Panc1 (cell line): ENCODE data around the gene PTPDC1. TPM values are rescaled to one million over a fixed set of nuclear protein-coding genes. Genes with fewer than 3 reads are reported as not detected.

ENCODE experiments used
- ATAC-seq: fragments of 200-7000 bp; cut with Tn5 transposase; 2 replicates; pipeline ENCODE4 v1.9.1; 2020; ENCODE audit warnings: mild to moderate bottlenecking, moderate library complexity
- BruUV-seq: library from RNA; stranded (reverse); fragments of 400-500 nt; replicated peaks from 2 replicates; lab custom pipeline; 2021; lab: Mats Ljungman, UMichigan
- CTCF ChIA-PET: fragments of 300-600 bp; sonication (Branson Sonifier 250); formaldehyde crosslinking; loops from one replicate; lab custom pipeline; 2022; ENCODE audit warnings: antibody characterized with exemption; lab: Charles Lee
- POLR2A ChIA-PET: fragments of 300-600 bp; sonication (Branson Sonifier 250); formaldehyde crosslinking; loops from one replicate; lab custom pipeline; 2022; ENCODE audit warnings: antibody characterized with exemption; lab: Charles Lee
- DNase-seq: peaks from one replicate; pipeline ENCODE4 v3.0.0-alpha.2; 2010; ENCODE audit warnings: low read depth, low spot score
- H3K27ac ChIP-seq: 2 replicates; pipeline ENCODE4 v1.5.1; 2011; ENCODE audit warnings: mild to moderate bottlenecking, low read length, inconsistent platforms
- H3K27me3 ChIP-seq: fragments of 200-500 bp; sonication (Bioruptor generic); 2 replicates; pipeline ENCODE4 v1.6.0; 2014; ENCODE audit warnings: low read length, inconsistent platforms; ENCODE audit not compliant: control insufficient read depth, insufficient read depth
- H3K36me3 ChIP-seq: fragments of 200-500 bp; sonication (Bioruptor generic); 2 replicates; pipeline ENCODE4 v1.5.1; 2014; ENCODE audit warnings: inconsistent platforms, mild to moderate bottlenecking, low read length, moderate library complexity; ENCODE audit not compliant: control insufficient read depth, insufficient read depth
- H3K4me1 ChIP-seq: 2 replicates; pipeline ENCODE4 v1.5.1; 2011; ENCODE audit warnings: inconsistent platforms, mild to moderate bottlenecking, low read length, moderate library complexity; ENCODE audit not compliant: control insufficient read depth, insufficient read depth
- H3K4me3 ChIP-seq, 2 experiments: 2 replicates each; pipeline ENCODE4 v1.5.1; 2011 to 2012; ENCODE audit warnings: low read depth in 2 of 2, low read length in 2 of 2, mild to moderate bottlenecking in 2 of 2, inconsistent platforms in 1 of 2, moderate library complexity in 1 of 2
- H3K9me3 ChIP-seq: fragments of 200-500 bp; sonication (Bioruptor generic); 2 replicates; pipeline ENCODE4 v1.5.1; 2014; ENCODE audit warnings: low read depth, mild to moderate bottlenecking, inconsistent platforms, low read length, moderate library complexity; ENCODE audit not compliant: control insufficient read depth, insufficient read depth
- CTCF ChIP-seq: fragments of 450-650 bp; IDR thresholded peaks from 2 replicates; pipeline ENCODE4 v1.5.1; 2017; ENCODE audit warnings: mild to moderate bottlenecking
- POLR2AphosphoS5 ChIP-seq: IDR thresholded peaks from 2 replicates; pipeline ENCODE4 v1.6.1; 2012; ENCODE audit warnings: mild to moderate bottlenecking, low read depth, low read length, moderate library complexity
- SIN3A ChIP-seq: IDR thresholded peaks from 2 replicates; pipeline ENCODE4 v1.6.1; 2012; ENCODE audit warnings: low read depth, mild to moderate bottlenecking, low read length, moderate library complexity, borderline replicate concordance; ENCODE audit not compliant: insufficient read depth
- TCF7L2 ChIP-seq: IDR thresholded peaks from 2 replicates; pipeline ENCODE4 v1.6.1; 2011; ENCODE audit warnings: mild to moderate bottlenecking, low read depth, low read length, inconsistent platforms
- in situ Hi-C: cut with HindIII; loops from 2 replicates; pipeline ENCODE4 v1.10.0; 2016; ENCODE audit warnings: low sequenced_read_pairs, low pct_unique_long_range_greater_than_20kb
- intact Hi-C: fragments of 100-400 bp; cut with micrococcal nuclease; formaldehyde crosslinking; loops from one replicate; pipeline ENCODE4 v1.10.0; 2022; ENCODE audit not compliant: unreplicated experiment
- total RNA-seq: library from RNA; stranded (reverse); gene quantifications from one replicate; pipeline ENCODE4 v1.2.1, GENCODE V29; 2021; ENCODE audit not compliant: unreplicated experiment
- TF ChIP-seq, protein P1 (sequence below), 2 experiments: IDR thresholded peaks; 2 replicates each; pipeline ENCODE4 v1.6.1; 2011 to 2012; ENCODE audit warnings: low read depth in 2 of 2, control low read depth in 1 of 2, low read length in 1 of 2, mild to moderate bottlenecking in 1 of 2, moderate library complexity in 1 of 2; ENCODE audit not compliant: insufficient read depth in 1 of 2

The PTPDC1 gene
- total RNA-seq, 1 experiment from 2014 or later: 10.6 TPM

- H3K27ac ChIP-seq: peak overlapping the region; percentile 76
- DNase-seq (no peak), ATAC-seq (no peak)
- intact Hi-C loops (no loop called here), in situ Hi-C loops (no loop called here)
- TF ChIP-seq CTCF (no peak), POLR2AphosphoS5 (no peak), SIN3A (no peak), TCF7L2 (no peak)
- TF ChIP-seq, protein P1, sequence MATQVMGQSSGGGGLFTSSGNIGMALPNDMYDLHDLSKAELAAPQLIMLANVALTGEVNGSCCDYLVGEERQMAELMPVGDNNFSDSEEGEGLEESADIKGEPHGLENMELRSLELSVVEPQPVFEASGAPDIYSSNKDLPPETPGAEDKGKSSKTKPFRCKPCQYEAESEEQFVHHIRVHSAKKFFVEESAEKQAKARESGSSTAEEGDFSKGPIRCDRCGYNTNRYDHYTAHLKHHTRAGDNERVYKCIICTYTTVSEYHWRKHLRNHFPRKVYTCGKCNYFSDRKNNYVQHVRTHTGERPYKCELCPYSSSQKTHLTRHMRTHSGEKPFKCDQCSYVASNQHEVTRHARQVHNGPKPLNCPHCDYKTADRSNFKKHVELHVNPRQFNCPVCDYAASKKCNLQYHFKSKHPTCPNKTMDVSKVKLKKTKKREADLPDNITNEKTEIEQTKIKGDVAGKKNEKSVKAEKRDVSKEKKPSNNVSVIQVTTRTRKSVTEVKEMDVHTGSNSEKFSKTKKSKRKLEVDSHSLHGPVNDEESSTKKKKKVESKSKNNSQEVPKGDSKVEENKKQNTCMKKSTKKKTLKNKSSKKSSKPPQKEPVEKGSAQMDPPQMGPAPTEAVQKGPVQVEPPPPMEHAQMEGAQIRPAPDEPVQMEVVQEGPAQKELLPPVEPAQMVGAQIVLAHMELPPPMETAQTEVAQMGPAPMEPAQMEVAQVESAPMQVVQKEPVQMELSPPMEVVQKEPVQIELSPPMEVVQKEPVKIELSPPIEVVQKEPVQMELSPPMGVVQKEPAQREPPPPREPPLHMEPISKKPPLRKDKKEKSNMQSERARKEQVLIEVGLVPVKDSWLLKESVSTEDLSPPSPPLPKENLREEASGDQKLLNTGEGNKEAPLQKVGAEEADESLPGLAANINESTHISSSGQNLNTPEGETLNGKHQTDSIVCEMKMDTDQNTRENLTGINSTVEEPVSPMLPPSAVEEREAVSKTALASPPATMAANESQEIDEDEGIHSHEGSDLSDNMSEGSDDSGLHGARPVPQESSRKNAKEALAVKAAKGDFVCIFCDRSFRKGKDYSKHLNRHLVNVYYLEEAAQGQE (IDR thresholded peaks at IDR 0.05; ENCODE audit: insufficient read depth in 1 of 2, low read depth in 2 of 2, low read length in 1 of 2): no peak
- ChIA-PET POLR2A (interaction anchor here (1.4 kb wide), 1 partner anchor 27 kb away, joined by 6 read pairs; no protein-coding TSS in a partner anchor), CTCF (no interaction called here)
- no peaks in the 10 kb centered on the region for H3K9me3 ChIP-seq
- H3K36me3 ChIP-seq: no peaks in the 10 kb centered on the region
- peak overlapping the region in 1 of 2 experiments; percentile 24; a peak in 1 of 4 replicates for H3K4me3 ChIP-seq
- H3K27me3 ChIP-seq: no peaks in the 10 kb centered on the region
- H3K4me1 ChIP-seq: peaks cover 23% of the 10 kb centered on the region; the same call in 1 of the 2 replicates
- BruUV-seq: no TSS peak
Observed at GRCh38 chr9:94140418-94140780, 56.1 kb downstream of the PTPDC1 start.

DNA sequence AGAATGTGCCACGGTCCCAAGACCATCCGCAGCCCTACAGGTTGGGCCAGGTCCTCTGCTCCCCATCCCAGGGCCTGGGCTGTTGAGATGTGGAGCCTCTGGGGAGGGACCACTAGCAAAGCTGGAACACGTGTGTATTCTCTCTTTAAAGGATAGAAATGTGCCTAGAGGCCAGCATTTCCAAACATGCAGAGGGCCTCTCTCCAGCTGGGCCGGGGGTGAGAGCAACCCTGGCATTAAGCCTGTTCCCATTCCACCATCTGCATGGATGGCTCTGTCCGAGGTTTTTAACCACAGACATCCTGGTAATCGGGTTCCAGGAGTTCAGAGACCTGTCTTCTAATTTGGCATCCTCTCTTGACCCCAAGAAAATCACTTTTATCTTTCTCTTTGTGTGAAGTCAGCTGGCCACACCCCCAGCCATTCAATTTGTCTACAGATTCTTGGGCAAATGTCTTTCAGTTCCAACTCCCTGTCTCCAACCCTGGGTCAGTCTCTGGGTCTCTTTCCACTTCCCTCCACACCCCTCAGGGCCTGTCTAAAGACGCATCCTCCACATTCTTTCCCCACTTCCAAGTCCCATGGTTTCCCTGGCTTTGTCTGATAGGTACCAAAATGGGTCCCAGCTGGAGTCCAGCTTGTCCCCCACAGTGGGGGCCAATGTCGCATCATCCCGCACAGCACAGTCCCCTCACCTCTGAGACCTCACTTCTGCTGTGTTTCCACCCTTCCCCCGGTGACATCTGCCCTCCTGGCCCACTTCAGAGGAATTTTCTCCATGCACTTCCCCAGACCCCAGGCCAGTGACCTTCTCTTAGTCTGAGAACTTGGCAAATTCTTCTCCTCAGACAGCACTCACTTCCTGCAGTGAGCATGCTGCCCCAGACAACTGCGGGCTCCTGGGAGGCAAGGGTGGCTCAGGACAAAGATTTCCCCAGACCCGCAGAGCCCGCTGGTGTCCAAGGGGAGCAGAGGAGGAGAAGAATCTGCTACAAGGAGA lies 56.8 kb downstream of the PTPDC1 start:
- Histone ChIP-seq H3K27me3 (no peaks in the 10 kb centered on the region), H3K27ac (peak overlapping the region; percentile 76), H3K9me3 (no peaks in the 10 kb centered on the region), H3K36me3 (no peaks in the 10 kb centered on the region), H3K4me1 (peaks cover 23% of the 10 kb centered on the region; the same call in 1 of the 2 replicates), H3K4me3 (no peak overlapping the region)
- ATAC-seq (no peak), DNase-seq (no peak)
- TF ChIP-seq SIN3A (no peak), POLR2AphosphoS5 (no peak), CTCF (no peak), TCF7L2 (no peak)
- TF ChIP-seq, protein P1 (IDR thresholded peaks at IDR 0.05; ENCODE audit: insufficient read depth in 1 of 2, low read depth in 2 of 2, low read length in 1 of 2): no peak
- POLR2A ChIA-PET: interaction anchor here (1.4 kb wide), 1 partner anchor 27 kb away, joined by 6 read pairs; no protein-coding TSS in a partner anchor
- intact Hi-C loops (no loop called here), in situ Hi-C loops (no loop called here)
- CTCF ChIA-PET: no interaction called here
- BruUV-seq: no TSS peak
